ENCODE results near the gene CAMTA1. TPM values are rescaled to one million over a fixed set of nuclear protein-coding genes. Genes with fewer than 3 reads are reported as not detected.

The CAMTA1 gene
- total RNA-seq, 1 experiment from 2014 or later = 85.2 TPM

DNA sequence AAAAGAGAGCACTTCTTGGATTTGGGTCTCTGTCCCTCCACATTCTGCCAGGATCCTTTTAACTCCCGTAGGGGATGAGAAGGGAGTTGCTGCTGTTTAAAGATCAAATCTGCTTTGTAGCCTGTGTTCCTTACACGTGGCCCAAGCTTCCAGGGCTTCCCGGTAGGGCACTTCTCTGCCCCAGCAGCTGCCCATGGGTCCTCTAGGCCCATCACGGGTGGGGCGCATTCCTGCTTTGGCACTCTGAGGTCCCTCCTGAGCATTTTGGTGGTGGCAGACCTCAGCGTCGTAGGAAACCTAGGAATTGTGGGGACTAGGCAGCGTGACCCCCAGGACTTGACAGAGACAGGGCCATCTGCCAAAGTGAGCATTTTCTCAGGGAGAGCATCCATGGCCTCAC, 565.5 kb downstream of the CAMTA1 start:
- no TSS peak for BruUV-seq (replicated peaks)
- Histone ChIP-seq H3K36me3 (ENCODE audit: insufficient read depth, low read length, poor library complexity, severe bottlenecking) (no peaks in the 10 kb centered on the region), H3K4me3 (ENCODE audit: low read depth, low read length, poor library complexity, severe bottlenecking) (no peak overlapping the region), H3K27ac (ENCODE audit: low read depth, low read length, poor library complexity, severe bottlenecking) (no peak overlapping the region), H3K9me3 (ENCODE audit: low read depth, low read length, poor library complexity, severe bottlenecking) (no peaks in the 10 kb centered on the region), H3K4me1 (ENCODE audit: insufficient read depth, low read length, poor library complexity, severe bottlenecking) (no peaks in the 10 kb centered on the region), H3K27me3 (replicated peaks; ENCODE audit: insufficient read depth, low read depth, low read length, poor library complexity) (no peaks in the 10 kb centered on the region)
- no peak for DNase-seq (ENCODE audit: low spot score)
- POLR2A ChIA-PET (ENCODE audit: low non-redundant PET) = no interaction called here
- no peak for TF ChIP-seq CTCF (conservative IDR thresholded peaks at IDR 0.05; ENCODE audit: low read depth, low read length)
- TF ChIP-seq EZH2 (IDR thresholded peaks at IDR 0.05; ENCODE audit: borderline replicate concordance, low read depth, low read length, poor library complexity, severe bottlenecking) = no peak
- CTCF ChIA-PET = no interaction called here
- intact Hi-C loops (cut with micrococcal nuclease; ENCODE audit: unreplicated experiment) = no loop called here

GRCh38 chr1:7351649-7352048, 566.4 kb downstream of the CAMTA1 start:
- TF ChIP-seq EZH2 (IDR thresholded peaks at IDR 0.05; ENCODE audit: borderline replicate concordance, low read depth, low read length, poor library complexity, severe bottlenecking) (no peak), CTCF (conservative IDR thresholded peaks at IDR 0.05; ENCODE audit: low read depth, low read length) (no peak)
- CTCF ChIA-PET = no interaction called here
- POLR2A ChIA-PET (ENCODE audit: low non-redundant PET) = no interaction called here
- Histone ChIP-seq H3K4me3 (ENCODE audit: low read depth, low read length, poor library complexity, severe bottlenecking) (no peak overlapping the region), H3K27me3 (replicated peaks; ENCODE audit: insufficient read depth, low read depth, low read length, poor library complexity) (no peaks in the 10 kb centered on the region), H3K36me3 (ENCODE audit: insufficient read depth, low read length, poor library complexity, severe bottlenecking) (no peaks in the 10 kb centered on the region), H3K9me3 (ENCODE audit: low read depth, low read length, poor library complexity, severe bottlenecking) (no peaks in the 10 kb centered on the region), H3K4me1 (ENCODE audit: insufficient read depth, low read length, poor library complexity, severe bottlenecking) (no peaks in the 10 kb centered on the region), H3K27ac (ENCODE audit: low read depth, low read length, poor library complexity, severe bottlenecking) (no peak overlapping the region)
- BruUV-seq (replicated peaks) = no TSS peak
- no peak for DNase-seq (ENCODE audit: low spot score)
- intact Hi-C loops (cut with micrococcal nuclease; ENCODE audit: unreplicated experiment) = no loop called here

DNA sequence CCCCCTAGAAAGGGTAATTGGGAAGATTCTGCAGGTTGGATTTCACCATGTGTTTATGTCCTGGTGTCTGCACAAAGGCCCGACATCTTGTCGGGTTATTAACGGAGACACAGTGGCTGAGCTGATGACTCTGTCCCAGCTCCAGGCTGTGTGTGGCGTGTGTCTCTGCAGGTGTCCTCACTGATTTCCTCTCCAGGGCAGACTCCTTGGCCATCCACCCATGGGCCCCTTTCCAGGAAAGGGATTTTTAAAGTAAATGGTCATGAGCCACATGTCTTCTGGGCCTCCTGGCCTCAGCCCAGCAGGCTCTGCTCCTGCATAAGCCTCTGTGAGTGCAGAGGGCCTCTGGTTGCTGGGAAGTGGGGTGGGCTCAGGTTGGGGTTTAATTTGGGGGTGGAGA, 567.1 kb downstream of the CAMTA1 start:
- ChIA-PET POLR2A (ENCODE audit: low non-redundant PET) (no interaction called here), CTCF (no interaction called here)
- TF ChIP-seq EZH2 (IDR thresholded peaks at IDR 0.05; ENCODE audit: borderline replicate concordance, low read depth, low read length, poor library complexity, severe bottlenecking) = no peak
- H3K27ac ChIP-seq (ENCODE audit: low read depth, low read length, poor library complexity, severe bottlenecking) = no peak overlapping the region
- H3K36me3 ChIP-seq (ENCODE audit: insufficient read depth, low read length, poor library complexity, severe bottlenecking) = no peaks in the 10 kb centered on the region
- no peaks in the 10 kb centered on the region for H3K9me3 ChIP-seq (ENCODE audit: low read depth, low read length, poor library complexity, severe bottlenecking)
- H3K27me3 ChIP-seq (replicated peaks; ENCODE audit: insufficient read depth, low read depth, low read length, poor library complexity) = no peaks in the 10 kb centered on the region
- DNase-seq (ENCODE audit: low spot score) = no peak
- intact Hi-C loops (cut with micrococcal nuclease; ENCODE audit: unreplicated experiment) = no loop called here
- H3K4me3 ChIP-seq (ENCODE audit: low read depth, low read length, poor library complexity, severe bottlenecking) = no peak overlapping the region
- H3K4me1 ChIP-seq (ENCODE audit: insufficient read depth, low read length, poor library complexity, severe bottlenecking) = no peaks in the 10 kb centered on the region
- BruUV-seq (replicated peaks) = no TSS peak

GRCh38 chr1:7352974-7353373, 567.7 kb downstream of the CAMTA1 start:
- POLR2A ChIA-PET (ENCODE audit: low non-redundant PET) = no interaction called here
- DNase-seq (ENCODE audit: low spot score) = no peak
- H3K4me1 ChIP-seq (ENCODE audit: insufficient read depth, low read length, poor library complexity, severe bottlenecking) = no peaks in the 10 kb centered on the region
- H3K9me3 ChIP-seq (ENCODE audit: low read depth, low read length, poor library complexity, severe bottlenecking) = no peaks in the 10 kb centered on the region
- no peak overlapping the region for H3K27ac ChIP-seq (ENCODE audit: low read depth, low read length, poor library complexity, severe bottlenecking)
- no peak overlapping the region for H3K4me3 ChIP-seq (ENCODE audit: low read depth, low read length, poor library complexity, severe bottlenecking)
- intact Hi-C loops (cut with micrococcal nuclease; ENCODE audit: unreplicated experiment) = no loop called here
- H3K36me3 ChIP-seq (ENCODE audit: insufficient read depth, low read length, poor library complexity, severe bottlenecking) = no peaks in the 10 kb centered on the region
- BruUV-seq (replicated peaks) = no TSS peak
- TF ChIP-seq EZH2 (IDR thresholded peaks at IDR 0.05; ENCODE audit: borderline replicate concordance, low read depth, low read length, poor library complexity, severe bottlenecking) = no peak
- no peak for TF ChIP-seq CTCF (conservative IDR thresholded peaks at IDR 0.05; ENCODE audit: low read depth, low read length)
- CTCF ChIA-PET = no interaction called here
- no peaks in the 10 kb centered on the region for H3K27me3 ChIP-seq (replicated peaks; ENCODE audit: insufficient read depth, low read depth, low read length, poor library complexity)

Data from A673 (cell line).